Hepatocyte (in vitro differentiated cells): ENCODE measurements around the gene ANXA2. TPM values are rescaled to one million over a fixed set of nuclear protein-coding genes. Genes with fewer than 3 reads are reported as not detected.
"Not testable (repeated sequence)": the region's sequence is repeated elsewhere in the genome, so short reads cannot be mapped to it uniquely, and the experiment has no call there.

Experiments used
- DNase-seq: peaks from one replicate; pipeline ENCODE4 v3.0.0-alpha.2; 2016; ENCODE audit warnings: low spot score
- H2AFZ ChIP-seq: fragments of 200-600 bp; sonication (generic); 2 replicates; pipeline ENCODE4 v1.6.0; 2016; ENCODE audit warnings: antibody characterized with exemption, mild to moderate bottlenecking
- H3K27ac ChIP-seq: fragments of 200-600 bp; sonication (generic); 2 replicates; pipeline ENCODE4 v1.5.1; 2016; ENCODE audit warnings: mild to moderate bottlenecking
- H3K27me3 ChIP-seq: fragments of 200-600 bp; sonication (generic); 2 replicates; pipeline ENCODE4 v1.6.1; 2016
- H3K36me3 ChIP-seq: fragments of 200-600 bp; sonication (generic); replicated peaks from 2 replicates; pipeline ENCODE4 v1.5.1; 2016; ENCODE audit warnings: low read depth; ENCODE audit not compliant: insufficient read depth
- H3K4me1 ChIP-seq: fragments of 200-600 bp; sonication (generic); 2 replicates; pipeline ENCODE4 v1.5.1; 2016; ENCODE audit warnings: mild to moderate bottlenecking, moderate library complexity; ENCODE audit not compliant: insufficient read depth
- H3K4me2 ChIP-seq: fragments of 200-600 bp; sonication (generic); 2 replicates; pipeline ENCODE4 v1.6.0; 2016
- H3K4me3 ChIP-seq: fragments of 200-600 bp; sonication (generic); 2 replicates; pipeline ENCODE4 v1.5.1; 2016; ENCODE audit warnings: mild to moderate bottlenecking
- H3K79me2 ChIP-seq: fragments of 200-600 bp; sonication (generic); 2 replicates; pipeline ENCODE4 v1.6.0; 2017; ENCODE audit warnings: mild to moderate bottlenecking
- H3K9me2 ChIP-seq: fragments of 200-600 bp; sonication (generic); replicated peaks from 2 replicates; pipeline ENCODE4 v1.6.0; 2017; ENCODE audit warnings: mild to moderate bottlenecking; ENCODE audit not compliant: insufficient read depth
- H3K9me3 ChIP-seq: fragments of 200-600 bp; sonication (generic); 2 replicates; pipeline ENCODE4 v1.5.1; 2016; ENCODE audit warnings: low read depth, mild to moderate bottlenecking
- H4K20me1 ChIP-seq: fragments of 200-600 bp; sonication (generic); 2 replicates; pipeline ENCODE4 v1.6.0; 2016; ENCODE audit warnings: mild to moderate bottlenecking; ENCODE audit not compliant: insufficient read depth, poor library complexity, severe bottlenecking
- CTCF ChIP-seq: fragments of 200-600 bp; sonication (generic); IDR thresholded peaks from 2 replicates; pipeline ENCODE4 v1.5.1; 2016; ENCODE audit warnings: antibody characterized with exemption, mild to moderate bottlenecking; ENCODE audit not compliant: poor library complexity
- EZH2 ChIP-seq: fragments of 200-600 bp; sonication (generic); IDR thresholded peaks from 2 replicates; pipeline ENCODE4 v1.6.1; 2016; ENCODE audit warnings: antibody characterized with exemption, mild to moderate bottlenecking, borderline replicate concordance
- EZH2phosphoT487 ChIP-seq: fragments of 200-600 bp; sonication (generic); IDR thresholded peaks from one replicate; pipeline ENCODE4 v1.6.1; 2018; ENCODE audit warnings: antibody characterized with exemption, mild to moderate bottlenecking, low read depth, moderate library complexity; ENCODE audit not compliant: unreplicated experiment, severe bottlenecking
- WGBS: methylation state at CpG from one replicate; pipeline ENCODE4 v1.1.6; 2016; ENCODE audit warnings: low lambda C conversion rate; ENCODE audit errors: missing lambda C conversion rate; 5-methylcytosine and 5-hydroxymethylcytosine counted together
- polyA plus RNA-seq: library from polyadenylated mRNA; unstranded; fragments of >200 nt; fragmentation: Nextera tagmentation; extraction: Ambion mirVana; gene quantifications from 2 replicates; pipeline ENCODE4 v1.2.1, GENCODE V29; 2016
- total RNA-seq: library from RNA; depleted of rRNA; stranded (reverse); fragments of >200 nt; gene quantifications from 2 replicates; pipeline ENCODE4 v1.2.3, GENCODE V29; 2014

ANXA2 gene
- total and polyA plus RNA-seq, 2 experiments from 2014 or later, result 1,220 to 1,699 TPM

- no peak overlapping the region for H3K4me3 ChIP-seq
- H3K9me2 ChIP-seq, result no peaks in the 10 kb centered on the region
- peaks cover 29% of the 10 kb centered on the region for H3K4me1 ChIP-seq
- H3K27ac ChIP-seq, result no peak overlapping the region
- no peaks in the 10 kb centered on the region for H3K79me2 ChIP-seq
- H3K4me2 ChIP-seq, result no peak overlapping the region
- TF ChIP-seq EZH2phosphoT487 (no peak), CTCF (no peak), EZH2 (no peak)
- no peaks in the 10 kb centered on the region for H3K27me3 ChIP-seq
- H3K36me3 ChIP-seq, result no peaks in the 10 kb centered on the region
- no peak overlapping the region for H2AFZ ChIP-seq
- DNase-seq, result no peak
- WGBS, result 43% methylated on average over 2 of the region's 2 CpGs
- no peaks in the 10 kb centered on the region for H3K9me3 ChIP-seq
- no peaks in the 10 kb centered on the region for H4K20me1 ChIP-seq
These were observed 7.6 kb upstream of the ANXA2 start for GRCh38 chr15:60405399-60405798.

DNA sequence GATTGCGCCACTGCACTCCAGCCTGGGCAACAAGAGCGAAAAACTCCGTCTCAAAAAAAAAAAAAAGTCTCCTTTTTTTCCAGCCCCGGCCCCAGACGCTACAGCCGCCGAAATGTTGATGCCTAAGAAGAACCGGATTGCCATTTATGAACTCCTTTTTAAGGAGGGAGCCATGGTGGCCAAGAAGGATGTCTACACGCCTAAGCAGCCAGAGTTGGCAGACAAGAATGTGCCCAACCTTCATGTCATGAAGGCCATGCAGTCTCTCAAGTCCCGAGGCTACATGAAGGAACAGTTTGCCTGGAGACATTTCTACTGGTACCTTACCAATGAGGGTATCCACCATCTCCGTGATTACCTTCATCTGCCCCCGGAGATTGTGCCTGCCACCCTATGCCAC, 6.6 kb upstream of the ANXA2 start:
- H3K36me3 ChIP-seq, H3K27me3 ChIP-seq, H3K27ac ChIP-seq, H2AFZ ChIP-seq, H3K4me2 ChIP-seq, H3K9me2 ChIP-seq, H4K20me1 ChIP-seq, H3K79me2 ChIP-seq, DNase-seq, H3K4me3 ChIP-seq, H3K9me3 ChIP-seq: not testable (repeated sequence)
- H3K4me1 ChIP-seq, result peaks cover 40% of the 10 kb centered on the region
- 98% methylated on average over 11 of the region's 12 CpGs for WGBS

GRCh38 chr15:60400944-60401343, 3.2 kb upstream of the ANXA2 start:
- no peak for DNase-seq
- WGBS, result 42% methylated on average over 3 of the region's 3 CpGs
- Histone ChIP-seq H3K79me2 (peaks cover 18% of the 10 kb centered on the region), H3K4me2 (no peak overlapping the region), H3K27ac (no peak overlapping the region), H3K9me2 (no peaks in the 10 kb centered on the region), H3K36me3 (no peaks in the 10 kb centered on the region), H3K27me3 (no peaks in the 10 kb centered on the region), H2AFZ (no peak overlapping the region), H4K20me1 (peaks cover 9% of the 10 kb centered on the region), H3K4me1 (peaks cover 45% of the 10 kb centered on the region), H3K4me3 (no peak overlapping the region), H3K9me3 (no peaks in the 10 kb centered on the region)
- TF ChIP-seq EZH2 (no peak), EZH2phosphoT487 (no peak), CTCF (no peak)

GRCh38 chr15:60399931-60400330, 2.1 kb upstream of the ANXA2 start:
- peaks cover 12% of the 10 kb centered on the region for H4K20me1 ChIP-seq
- TF ChIP-seq CTCF (no peak), EZH2phosphoT487 (no peak), EZH2 (no peak)
- H3K9me2 ChIP-seq, result no peaks in the 10 kb centered on the region
- H3K36me3 ChIP-seq, result no peaks in the 10 kb centered on the region
- no peaks in the 10 kb centered on the region for H3K27me3 ChIP-seq
- no peaks in the 10 kb centered on the region for H3K9me3 ChIP-seq
- no peak overlapping the region for H2AFZ ChIP-seq
- 37% methylated on average over 1 of the region's 1 CpG for WGBS
- no peak for DNase-seq
- H3K27ac ChIP-seq, result peak overlapping the region; percentile 100
- H3K4me2 ChIP-seq, result peak overlapping the region; percentile 93
- peaks cover 28% of the 10 kb centered on the region for H3K79me2 ChIP-seq
- H3K4me1 ChIP-seq, result peaks cover 55% of the 10 kb centered on the region
- no peak overlapping the region for H3K4me3 ChIP-seq
